RKO (cell line): ENCODE results near the gene PUS1.

Experiments
- DNase-seq: peaks from one replicate; pipeline ENCODE4 v3.0.0-alpha.2; 2016; ENCODE audit warnings: low spot score

Gene PUS1

GRCh38 chr12:131902332-131903241 is 26.5 kb upstream of the PUS1 start:
- DNase-seq, result no peak

- no peak for DNase-seq
Observed at GRCh38 chr12:131903270-131904255, 25.5 kb upstream of the PUS1 start.

GRCh38 chr12:131904346-131904745 is 24.7 kb upstream of the PUS1 start:
- DNase-seq, result no peak

- DNase-seq, result no peak
Observed at GRCh38 chr12:131905081-131905629, 23.9 kb upstream of the PUS1 start.

GRCh38 chr12:131905630-131906091 is 23.4 kb upstream of the PUS1 start:
- DNase-seq, result no peak

GRCh38 chr12:131907379-131908091 is 21.5 kb upstream of the PUS1 start:
- DNase-seq, result no peak

- no peak for DNase-seq
Observed at GRCh38 chr12:131908092-131909080, 20.7 kb upstream of the PUS1 start.

- DNase-seq, result no peak
Observed at GRCh38 chr12:131909081-131909751, 19.9 kb upstream of the PUS1 start.

- no peak for DNase-seq
Observed at GRCh38 chr12:131909752-131910219, 19.3 kb upstream of the PUS1 start.

- DNase-seq, result no peak
Observed at GRCh38 chr12:131910302-131911027, 18.6 kb upstream of the PUS1 start.

- no peak for DNase-seq
Observed at GRCh38 chr12:131911028-131911650, 17.9 kb upstream of the PUS1 start.

GRCh38 chr12:131911851-131912477 is 17.1 kb upstream of the PUS1 start:
- no peak for DNase-seq

GRCh38 chr12:131912518-131913274 is 16.4 kb upstream of the PUS1 start:
- DNase-seq, result peak; percentile 41

GRCh38 chr12:131913666-131914065 is 15.4 kb upstream of the PUS1 start:
- DNase-seq, result no peak

GRCh38 chr12:131914179-131914702 is 14.8 kb upstream of the PUS1 start:
- DNase-seq, result no peak

GRCh38 chr12:131915000-131915689 is 13.9 kb upstream of the PUS1 start:
- no peak for DNase-seq
